Neuronal stem cell (in vitro differentiated cells): ENCODE data around the gene HSPA4L.

Experiments
- DNase-seq: peaks from one replicate; pipeline ENCODE4 v3.0.0-alpha.2; 2013; ENCODE audit warnings: low spot score
- H2AFZ ChIP-seq: one replicate; pipeline ENCODE4 v1.6.1; 2013; ENCODE audit warnings: mild to moderate bottlenecking, low read length, inconsistent platforms
- H2AK5ac ChIP-seq: 2 replicates; pipeline ENCODE4 v1.6.1; 2013; ENCODE audit warnings: low read depth, mild to moderate bottlenecking, inconsistent platforms, low read length, moderate library complexity, mixed read lengths
- H2BK120ac ChIP-seq: 2 replicates; pipeline ENCODE4 v1.6.1; 2013; ENCODE audit warnings: low read depth, mild to moderate bottlenecking, inconsistent platforms, low read length, moderate library complexity, mixed read lengths
- H2BK12ac ChIP-seq: one replicate; pipeline ENCODE4 v1.6.1; 2013; ENCODE audit warnings: low read length, inconsistent platforms
- H2BK15ac ChIP-seq: 2 replicates; pipeline ENCODE4 v1.6.1; 2013; ENCODE audit warnings: mild to moderate bottlenecking, low read length, inconsistent platforms, mixed read lengths
- H2BK5ac ChIP-seq: one replicate; pipeline ENCODE4 v1.6.1; 2013; ENCODE audit warnings: inconsistent platforms, mild to moderate bottlenecking, low read length, moderate library complexity
- H3K14ac ChIP-seq: one replicate; pipeline ENCODE4 v1.6.1; 2013; ENCODE audit warnings: low read length, inconsistent platforms
- H3K18ac ChIP-seq: 2 replicates; pipeline ENCODE4 v1.6.1; 2013; ENCODE audit warnings: low read length, inconsistent platforms
- H3K23ac ChIP-seq: 2 replicates; pipeline ENCODE4 v1.6.1; 2013; ENCODE audit warnings: low read depth, mild to moderate bottlenecking, mixed read lengths, low read length, inconsistent platforms; ENCODE audit not compliant: poor library complexity
- H3K27ac ChIP-seq: replicated peaks from 3 replicates; pipeline ENCODE4 v1.5.1; 2013; ENCODE audit warnings: low read length, inconsistent platforms
- H3K27me3 ChIP-seq, 3 experiments: 2 replicates each; pipeline ENCODE4 v1.6.1; 2013; ENCODE audit warnings: low read length in 3 of 3, mild to moderate bottlenecking in 2 of 3, inconsistent platforms in 1 of 3, low read depth in 1 of 3, mixed read lengths in 1 of 3, moderate library complexity in 1 of 3; ENCODE audit not compliant: control insufficient read depth in 3 of 3, insufficient read depth in 3 of 3
- H3K36me3 ChIP-seq, 2 donors: replicated peaks in 1 of 2; 2 replicates each; pipeline ENCODE4 v1.6.1; 2013; ENCODE audit warnings: low read length in 2 of 2; ENCODE audit not compliant: control insufficient read depth in 2 of 2, insufficient read depth in 2 of 2
- H3K4ac ChIP-seq: 2 replicates; pipeline ENCODE4 v1.6.1; 2013; ENCODE audit warnings: inconsistent platforms, mild to moderate bottlenecking, low read length, moderate library complexity
- H3K4me1 ChIP-seq, 2 donors: 1 replicate in 1 of 2; 2 replicates in 1 of 2; pipeline ENCODE4 v1.6.1; 2013; ENCODE audit warnings: low read length in 2 of 2, low read depth in 1 of 2; ENCODE audit not compliant: control insufficient read depth in 2 of 2, insufficient read depth in 1 of 2
- H3K4me2 ChIP-seq: one replicate; pipeline ENCODE4 v1.6.1; 2013; ENCODE audit warnings: mild to moderate bottlenecking, low read length, inconsistent platforms; ENCODE audit not compliant: insufficient read depth, poor library complexity, severe bottlenecking
- H3K4me3 ChIP-seq, 2 donors: 2 replicates each; pipeline ENCODE4 v1.5.1; 2013; ENCODE audit warnings: low read length in 2 of 2, mild to moderate bottlenecking in 2 of 2, inconsistent platforms in 1 of 2, moderate library complexity in 1 of 2
- H3K79me1 ChIP-seq: one replicate; pipeline ENCODE4 v1.6.1; 2013; ENCODE audit warnings: low read depth, mild to moderate bottlenecking, inconsistent platforms, low read length, moderate library complexity
- H3K9ac ChIP-seq: one replicate; pipeline ENCODE4 v1.6.1; 2013; ENCODE audit warnings: mild to moderate bottlenecking, low read depth, low read length, inconsistent platforms; ENCODE audit not compliant: poor library complexity
- H3K9me3 ChIP-seq, 2 donors: replicated peaks in 1 of 2; 2 replicates each; pipeline versions ENCODE3 to v1.6.1; 2013; ENCODE audit warnings: low read length in 2 of 2, mild to moderate bottlenecking in 2 of 2, inconsistent platforms in 1 of 2, low read depth in 1 of 2, mixed read lengths in 1 of 2, moderate library complexity in 1 of 2; ENCODE audit not compliant: control insufficient read depth in 2 of 2, insufficient read depth in 1 of 2
- H4K8ac ChIP-seq: one replicate; pipeline ENCODE4 v1.6.1; 2013; ENCODE audit warnings: low read depth, mild to moderate bottlenecking, inconsistent platforms, low read length, moderate library complexity
- H4K91ac ChIP-seq: one replicate; pipeline ENCODE4 v1.6.1; 2013; ENCODE audit warnings: low read length, low read depth, mild to moderate bottlenecking, inconsistent platforms; ENCODE audit not compliant: poor library complexity
- WGBS, 2 donors: extraction: QIAGEN DNeasy Blood & Tissue Kit; methylation state at CpG; one replicate each; pipeline ENCODE4 v1.1.7; 2013; ENCODE audit warnings: missing lambda C conversion rate in 2 of 2, mixed read lengths in 1 of 2; ENCODE audit not compliant: insufficient read length in 2 of 2, insufficient replicate concordance in 1 of 2; ENCODE audit errors: extremely low coverage in 2 of 2; 5-methylcytosine and 5-hydroxymethylcytosine counted together

The HSPA4L gene

DNA sequence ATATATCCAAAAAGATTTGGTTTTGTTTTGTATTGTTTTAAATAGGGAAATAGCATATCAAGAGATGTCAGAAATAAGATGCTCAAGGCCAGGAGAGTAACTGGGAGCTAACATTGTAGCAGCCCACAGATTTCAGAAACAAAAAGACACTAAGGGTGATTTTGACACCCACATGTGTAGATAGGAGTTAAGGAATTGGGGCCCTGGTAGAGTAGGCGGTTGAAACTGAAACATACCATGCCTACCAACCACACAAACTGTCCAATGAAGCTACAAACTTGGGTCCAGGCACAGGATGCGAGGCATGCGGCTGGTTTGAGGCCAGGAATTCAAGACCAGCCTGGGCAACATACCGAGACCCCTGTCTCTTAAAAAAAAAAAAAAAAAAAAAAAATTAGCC lies 6.3 kb upstream of the HSPA4L start:
- Histone ChIP-seq H3K18ac (no peak overlapping the region), H3K4ac (no peak overlapping the region), H2BK5ac (no peak overlapping the region), H3K27me3 (no peaks in the 10 kb centered on the region), H2BK120ac (no peak overlapping the region), H3K4me3 (no peak overlapping the region), H4K8ac (no peak overlapping the region), H4K91ac (no peak overlapping the region), H2AK5ac (no peak overlapping the region), H2BK12ac (no peak overlapping the region), H3K23ac (no peak overlapping the region), H3K9me3 (no peaks in the 10 kb centered on the region), H3K14ac (no peak overlapping the region), H2AFZ (no peak overlapping the region), H3K36me3 (no peaks in the 10 kb centered on the region), H3K4me2 (no peak overlapping the region), H3K27ac (no peak overlapping the region), H3K4me1 (peaks cover 3% of the 10 kb centered on the region in 2 donors), H3K79me1 (no peaks in the 10 kb centered on the region), H3K9ac (no peak overlapping the region), H2BK15ac (no peak overlapping the region)
- WGBS, 2 donors, result no CpG with 5 or more reads among the region's 4 CpGs
- DNase-seq, result no peak

DNA sequence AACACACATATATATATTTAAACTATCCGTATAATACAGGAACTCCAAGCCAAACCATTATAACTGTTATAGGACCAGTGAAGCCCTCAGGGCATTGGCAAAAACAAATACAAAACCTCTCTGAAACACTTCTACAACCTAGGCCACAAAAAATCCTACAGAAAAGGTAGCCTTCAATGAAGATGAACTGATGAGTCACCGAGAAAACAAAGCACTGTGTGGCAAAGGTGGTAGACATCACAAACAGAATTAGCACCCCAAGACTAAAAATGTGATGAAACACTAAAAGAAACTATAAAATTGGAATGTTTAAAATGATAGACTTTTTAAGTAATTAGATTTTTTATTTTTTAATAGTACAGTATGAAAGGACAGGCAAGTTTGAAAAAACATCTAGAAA lies 5.5 kb upstream of the HSPA4L start:
- Histone ChIP-seq H2BK12ac (no peak overlapping the region), H3K27me3 (peaks cover 0 to 5% (median 0%) of the 10 kb centered on the region in 3 experiments), H4K8ac (no peak overlapping the region), H3K23ac (no peak overlapping the region), H3K14ac (no peak overlapping the region), H2BK15ac (no peak overlapping the region), H4K91ac (no peak overlapping the region), H2AK5ac (no peak overlapping the region), H2BK5ac (no peak overlapping the region), H3K27ac (no peak overlapping the region), H3K4ac (no peak overlapping the region), H3K4me1 (peaks cover 3% of the 10 kb centered on the region in 2 donors), H2AFZ (no peak overlapping the region), H2BK120ac (no peak overlapping the region), H3K36me3 (no peaks in the 10 kb centered on the region), H3K18ac (no peak overlapping the region), H3K4me3 (no peak overlapping the region), H3K79me1 (no peaks in the 10 kb centered on the region), H3K9ac (no peak overlapping the region), H3K4me2 (no peak overlapping the region), H3K9me3 (no peaks in the 10 kb centered on the region)
- WGBS, 2 donors, result no CpG with 5 or more reads among the region's 2 CpGs
- no peak for DNase-seq

DNA sequence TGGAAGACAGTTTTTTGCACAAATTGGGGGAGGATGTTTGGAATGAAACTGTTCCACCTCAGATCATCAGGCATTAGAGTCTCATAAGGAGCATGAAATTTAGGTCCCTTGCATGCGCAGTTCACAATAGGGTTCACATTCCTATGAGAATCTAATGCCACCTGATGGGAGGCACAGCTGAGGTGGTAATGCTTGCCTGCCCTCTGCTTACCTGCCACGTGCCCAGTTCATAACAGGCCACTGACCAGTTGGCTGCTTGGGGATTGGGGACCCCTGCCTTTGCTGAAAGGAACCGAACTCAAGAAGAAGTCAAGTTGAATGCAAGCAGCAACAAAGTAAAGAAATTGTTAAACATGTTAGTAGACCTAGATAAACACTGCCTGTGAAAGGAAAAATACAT lies 4.6 kb upstream of the HSPA4L start:
- Histone ChIP-seq H2BK120ac (no peak overlapping the region), H3K4ac (no peak overlapping the region), H2BK15ac (no peak overlapping the region), H3K27me3 (peaks cover 0 to 10% (median 0%) of the 10 kb centered on the region in 3 experiments), H4K8ac (no peak overlapping the region), H3K23ac (no peak overlapping the region), H3K4me1 (peaks cover 3% of the 10 kb centered on the region in 2 donors), H2AK5ac (no peak overlapping the region), H2BK5ac (no peak overlapping the region), H3K9ac (peak overlapping the region; percentile 17), H2AFZ (no peak overlapping the region), H3K9me3 (no peaks in the 10 kb centered on the region), H3K4me3 (no peak overlapping the region), H3K4me2 (no peak overlapping the region), H2BK12ac (no peak overlapping the region), H4K91ac (no peak overlapping the region), H3K14ac (no peak overlapping the region), H3K18ac (no peak overlapping the region), H3K79me1 (no peaks in the 10 kb centered on the region), H3K36me3 (no peaks in the 10 kb centered on the region), H3K27ac (no peak overlapping the region)
- WGBS, 2 donors, result no CpG with 5 or more reads among the region's 3 CpGs
- DNase-seq, result no peak

DNA sequence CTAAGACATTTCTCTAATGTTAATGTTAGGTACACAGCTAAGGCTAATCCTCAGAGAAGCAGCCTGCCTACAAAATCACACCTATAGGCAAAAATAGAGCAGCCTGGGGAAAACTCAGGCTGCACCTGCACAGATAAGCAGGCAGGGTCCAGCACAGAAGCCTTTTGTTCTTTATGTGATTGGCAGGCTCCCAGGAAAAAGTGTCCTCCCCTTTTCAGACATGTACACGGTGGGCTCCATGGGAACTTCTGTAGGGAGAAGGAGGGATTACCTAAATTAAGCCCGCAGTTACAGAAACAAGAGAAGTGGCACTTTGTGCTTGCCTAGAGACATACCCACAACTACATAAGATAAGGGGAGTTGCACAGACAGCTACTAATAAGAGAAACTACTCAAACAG lies 4.0 kb upstream of the HSPA4L start:
- Histone ChIP-seq H4K8ac (no peak overlapping the region), H3K23ac (no peak overlapping the region), H3K79me1 (no peaks in the 10 kb centered on the region), H3K4me3 (no peak overlapping the region), H3K27me3 (peaks cover 0 to 16% (median 0%) of the 10 kb centered on the region in 3 experiments), H2AFZ (peak overlapping the region; percentile 72), H2BK15ac (no peak overlapping the region), H3K9me3 (no peaks in the 10 kb centered on the region), H3K4ac (no peak overlapping the region), H3K27ac (no peak overlapping the region), H2BK5ac (no peak overlapping the region), H3K4me1 (peaks cover 3% of the 10 kb centered on the region in 2 donors), H3K4me2 (no peak overlapping the region), H3K9ac (no peak overlapping the region), H3K14ac (no peak overlapping the region), H3K18ac (no peak overlapping the region), H2BK120ac (no peak overlapping the region), H2AK5ac (no peak overlapping the region), H4K91ac (no peak overlapping the region), H3K36me3 (no peaks in the 10 kb centered on the region), H2BK12ac (no peak overlapping the region)
- no CpG with 5 or more reads among the region's 2 CpGs for WGBS, 2 donors
- DNase-seq, result peak; percentile 26
